Ishikawa (cell line): ENCODE results near the gene USP11.

Experiments used
- CEBPB ChIP-seq: IDR thresholded peaks from 2 replicates; pipeline ENCODE4 v1.6.1; 2012
- CREB1 ChIP-seq: IDR thresholded peaks from 2 replicates; pipeline ENCODE4 v1.6.1; 2012; ENCODE audit warnings: low read depth
- EP300 ChIP-seq: IDR thresholded peaks from 2 replicates; pipeline ENCODE4 v1.6.1; 2012; ENCODE audit warnings: borderline replicate concordance
- FOXM1 ChIP-seq: IDR thresholded peaks from 2 replicates; pipeline ENCODE4 v1.6.1; 2012; ENCODE audit warnings: low read depth, borderline replicate concordance
- MAX ChIP-seq: IDR thresholded peaks from 2 replicates; pipeline ENCODE4 v1.6.1; 2012
- NFIC ChIP-seq: IDR thresholded peaks from 2 replicates; pipeline ENCODE4 v1.6.1; 2012
- RAD21 ChIP-seq: IDR thresholded peaks from 2 replicates; pipeline ENCODE4 v1.6.1; 2012; ENCODE audit warnings: low read depth
- REST ChIP-seq: IDR thresholded peaks from 2 replicates; pipeline ENCODE4 v1.6.1; 2012; ENCODE audit warnings: low read depth, mild to moderate bottlenecking
- TAF1 ChIP-seq: IDR thresholded peaks from 2 replicates; pipeline ENCODE4 v1.6.1; 2012; ENCODE audit warnings: low read depth, mild to moderate bottlenecking
- TCF12 ChIP-seq: IDR thresholded peaks from 2 replicates; pipeline ENCODE4 v1.6.1; 2012; ENCODE audit warnings: low read depth
- TEAD4 ChIP-seq: IDR thresholded peaks from 2 replicates; pipeline ENCODE4 v1.6.1; 2012
- TF ChIP-seq, protein P1 (sequence below): IDR thresholded peaks from 2 replicates; pipeline ENCODE4 v1.6.1; 2012

Gene USP11

GRCh38 chrX:47297874-47298273, 65.1 kb downstream of the USP11 start:
- TF ChIP-seq EP300: peak; percentile 75; the same call in 1 of the 2 replicates
- 0 out of 2 replicates have a peak, but pooled peaks have one; percentile 25 for TF ChIP-seq CREB1
- peak; percentile 77 for TF ChIP-seq TCF12
- TF ChIP-seq, protein P1, sequence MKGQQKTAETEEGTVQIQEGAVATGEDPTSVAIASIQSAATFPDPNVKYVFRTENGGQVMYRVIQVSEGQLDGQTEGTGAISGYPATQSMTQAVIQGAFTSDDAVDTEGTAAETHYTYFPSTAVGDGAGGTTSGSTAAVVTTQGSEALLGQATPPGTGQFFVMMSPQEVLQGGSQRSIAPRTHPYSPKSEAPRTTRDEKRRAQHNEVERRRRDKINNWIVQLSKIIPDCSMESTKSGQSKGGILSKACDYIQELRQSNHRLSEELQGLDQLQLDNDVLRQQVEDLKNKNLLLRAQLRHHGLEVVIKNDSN: peak; percentile 33; the same call in 1 of the 2 replicates
- no peak for TF ChIP-seq MAX
- TF ChIP-seq CEBPB: peak; percentile 90
- TF ChIP-seq TEAD4: peak; percentile 94
- TF ChIP-seq RAD21: peak; percentile 20
- TF ChIP-seq TAF1: no peak
- TF ChIP-seq FOXM1: 0 out of 2 replicates have a peak, but pooled peaks have one; percentile 54
- TF ChIP-seq NFIC: peak; percentile 70
- TF ChIP-seq REST: no peak
